ENCODE results near the gene CDH13.

The CDH13 gene

DNA sequence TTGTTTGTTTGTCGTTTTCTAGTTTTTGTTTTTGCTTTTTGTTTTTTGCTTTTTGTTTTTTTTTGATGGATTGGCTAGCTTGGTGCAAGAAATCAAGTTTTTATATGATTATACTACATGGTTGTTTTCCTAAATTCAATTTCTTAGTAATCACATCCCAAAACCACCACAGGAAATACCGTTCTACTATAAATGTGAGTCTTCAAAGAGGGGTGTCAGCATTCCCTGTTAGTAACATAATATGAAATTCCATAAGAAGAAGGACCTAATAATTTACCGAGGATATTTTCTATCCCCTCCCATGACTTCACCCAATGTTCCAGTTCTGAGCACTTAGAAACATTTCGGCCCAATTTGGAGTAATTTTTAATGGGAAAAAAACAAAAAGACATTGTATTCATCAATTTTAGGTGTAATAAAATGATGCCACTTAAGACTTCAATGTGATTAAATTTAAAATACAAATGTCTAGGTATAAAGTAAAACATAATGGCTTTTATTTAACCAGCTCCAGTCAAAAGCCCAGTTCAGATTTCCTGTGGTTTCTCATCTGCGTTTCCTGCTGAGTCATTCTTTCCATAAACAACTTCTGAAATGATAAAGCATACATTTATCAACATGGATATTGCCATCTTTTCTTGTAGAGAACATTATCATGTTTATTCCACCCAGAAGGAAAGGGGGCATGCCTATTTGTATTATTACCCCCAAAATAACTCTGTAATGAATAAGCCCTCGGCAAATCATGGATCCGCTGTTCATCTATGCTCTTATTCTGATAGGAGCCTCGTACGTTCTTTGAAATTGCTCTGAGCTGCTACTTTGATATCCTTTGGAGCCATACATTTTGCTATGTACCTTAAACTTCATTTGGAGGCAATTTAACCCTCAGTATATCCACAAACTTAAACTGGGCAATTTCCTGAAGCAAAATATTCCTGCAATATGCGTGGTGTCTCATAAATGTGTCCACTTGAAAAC lies 1209.1 kb downstream of the CDH13 start:
- peak in 1 of 2 experiments; percentile 50 for DNase-seq

DNA sequence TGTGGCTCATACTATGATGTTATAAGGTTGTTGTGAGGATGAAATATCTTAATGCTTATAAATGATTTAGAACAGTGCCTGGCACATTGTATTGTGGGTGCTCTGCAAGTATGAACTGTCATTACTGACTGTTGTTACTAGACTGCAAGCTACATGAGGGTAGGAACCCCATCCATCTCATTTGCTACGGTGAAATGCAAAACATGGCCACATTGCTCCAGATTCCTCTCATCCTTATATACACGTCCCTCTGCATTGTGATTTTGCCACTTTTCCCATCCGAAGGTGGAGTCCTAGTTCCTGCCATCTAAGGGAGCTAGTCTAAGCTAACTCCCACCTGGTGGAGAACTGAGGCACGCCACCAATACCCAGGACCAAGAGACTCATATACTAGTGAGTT lies 1210.8 kb downstream of the CDH13 start:
- DNase-seq = no peak

DNA sequence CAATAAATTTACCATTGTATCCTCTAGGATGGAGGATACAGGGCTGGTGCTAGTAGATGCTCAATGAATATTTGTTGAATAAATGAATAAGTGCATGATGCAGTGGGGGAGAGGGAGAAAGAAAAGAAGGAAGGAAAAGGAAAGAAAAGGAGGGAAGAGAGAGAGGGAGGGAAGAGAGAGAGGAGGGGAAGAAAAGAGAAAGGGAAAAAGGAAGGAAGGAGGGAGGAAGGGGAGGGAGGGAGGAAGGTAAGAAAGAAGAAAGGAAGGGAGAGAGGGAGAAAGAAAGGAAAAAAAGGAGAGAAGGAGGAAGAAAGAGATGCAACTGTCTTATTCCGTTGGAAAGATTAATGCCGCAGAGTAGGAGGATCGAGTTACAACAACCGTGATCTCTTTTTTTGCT lies 1211.4 kb downstream of the CDH13 start:
- DNase-seq = no peak

DNA sequence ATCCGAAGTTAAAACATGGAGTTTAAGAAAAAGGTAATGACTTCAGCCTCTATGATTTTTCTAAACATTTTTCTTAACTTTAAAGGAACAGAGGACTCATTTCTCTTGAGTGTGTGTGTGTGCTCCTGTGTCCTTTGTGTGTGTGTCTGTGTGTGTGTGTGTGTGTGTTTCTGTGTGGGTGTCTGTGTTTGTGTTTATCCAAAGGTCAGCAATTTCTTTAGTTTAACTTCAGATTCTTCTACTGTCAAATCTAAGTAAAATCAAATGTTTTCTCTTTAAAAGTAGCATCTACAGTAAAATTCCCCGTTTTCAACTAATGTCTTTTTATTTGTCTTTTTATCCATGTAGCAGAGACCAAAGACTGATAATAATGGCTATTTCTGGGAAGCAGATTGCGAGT lies 1212.8 kb downstream of the CDH13 start:
- no peak for DNase-seq

DNA sequence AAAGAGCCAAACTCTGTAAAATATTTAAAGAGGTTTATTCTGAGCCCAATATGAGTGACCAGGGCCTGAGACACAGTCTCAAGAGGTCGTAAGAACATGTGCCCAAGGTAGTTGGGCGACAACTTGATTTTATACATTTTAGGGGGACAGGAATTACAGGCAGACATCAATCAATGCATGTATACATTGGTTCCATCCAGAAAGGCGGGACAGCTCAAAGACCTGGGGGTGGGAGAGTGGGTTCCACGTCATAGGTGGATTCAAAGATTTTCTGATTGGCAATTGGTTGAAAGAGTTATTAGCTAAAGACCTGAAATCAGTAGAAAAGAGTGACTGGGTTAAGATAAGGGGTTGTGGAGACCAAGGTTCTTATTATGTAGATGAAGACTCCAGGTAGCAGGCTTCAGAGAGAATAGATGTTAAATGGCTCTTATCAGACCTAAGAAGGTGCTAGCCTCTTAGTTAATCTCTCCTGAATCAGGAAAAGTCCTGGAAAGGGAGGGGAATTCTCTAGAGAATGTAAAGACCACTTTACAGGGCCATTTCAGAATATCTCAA lies 1213.4 kb downstream of the CDH13 start:
- no peak for DNase-seq

DNA sequence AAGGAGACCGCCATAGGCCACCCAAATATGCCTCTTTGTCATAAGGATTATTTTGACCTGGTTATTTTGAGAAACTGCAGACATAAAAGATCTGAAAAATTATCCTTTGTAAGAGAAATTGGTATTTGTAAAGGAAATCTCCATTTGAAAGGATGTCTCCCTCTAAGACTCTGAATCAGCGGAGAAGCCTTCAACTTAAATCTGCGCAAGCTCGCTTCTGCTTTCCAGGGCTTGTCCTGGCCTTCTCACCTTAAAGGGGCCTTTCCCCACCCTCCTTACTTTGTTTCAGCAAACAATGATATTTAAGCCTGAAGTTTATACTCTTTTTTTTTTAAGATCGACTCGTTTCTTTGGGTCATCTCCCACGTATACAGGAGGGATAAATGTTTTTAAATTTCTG lies 1215.5 kb downstream of the CDH13 start:
- no peak for DNase-seq

DNA sequence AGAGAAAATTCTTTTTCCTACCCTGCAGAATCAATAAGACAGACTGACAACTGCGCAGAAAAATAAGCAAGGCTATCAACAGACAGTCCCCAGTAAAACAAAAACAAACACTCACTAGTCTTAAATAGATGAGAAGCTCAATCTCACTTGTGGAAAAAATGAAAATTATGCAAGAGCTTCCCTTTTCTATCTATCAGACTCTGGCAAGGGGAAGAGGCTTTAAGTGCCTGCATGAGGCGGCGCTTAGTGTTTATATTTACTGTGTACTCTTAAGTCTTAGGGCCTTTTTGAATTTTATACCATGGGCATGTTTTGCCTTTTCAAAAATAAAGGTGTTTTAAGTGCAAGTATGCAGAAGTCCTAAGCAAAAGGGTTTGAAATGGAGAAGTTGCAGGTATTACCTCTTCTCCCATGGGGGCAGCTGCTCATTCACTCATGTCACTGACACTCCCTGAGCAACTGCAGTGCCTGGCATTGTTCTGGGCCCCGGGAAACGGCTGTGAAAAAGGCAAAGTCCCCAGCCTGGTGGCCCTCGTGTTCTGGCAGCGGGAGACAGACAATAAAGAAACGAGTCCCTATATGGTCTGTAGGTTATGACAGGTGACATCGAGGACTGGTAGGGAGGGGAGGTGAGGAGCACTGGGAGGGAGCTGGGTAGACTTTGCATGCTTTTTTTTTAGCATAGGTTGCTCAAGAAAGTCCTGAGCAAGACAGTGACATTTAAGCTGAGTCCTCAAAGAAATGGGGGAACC lies 1216.2 kb downstream of the CDH13 start:
- no peak for DNase-seq

DNA sequence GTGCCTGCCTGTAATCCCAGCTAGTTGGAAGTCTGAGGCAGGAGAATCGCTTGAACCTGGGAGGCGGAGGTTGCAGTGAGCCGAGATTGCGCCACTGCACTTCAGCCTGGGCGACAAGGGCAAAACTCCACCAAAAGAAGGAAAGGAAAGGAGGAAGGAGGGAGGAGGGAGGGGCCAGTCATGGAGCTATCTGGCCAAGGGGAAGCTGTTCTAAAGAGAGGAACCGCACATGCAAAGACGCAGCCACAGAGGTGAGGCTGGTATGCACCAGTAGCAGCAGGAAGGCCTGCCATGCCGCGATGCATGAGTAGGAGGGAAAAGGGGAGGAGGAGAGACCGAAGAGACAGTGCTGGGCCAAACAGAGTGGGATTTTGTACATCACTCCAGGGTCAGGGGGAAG lies 1216.9 kb downstream of the CDH13 start:
- no peak for DNase-seq

DNA sequence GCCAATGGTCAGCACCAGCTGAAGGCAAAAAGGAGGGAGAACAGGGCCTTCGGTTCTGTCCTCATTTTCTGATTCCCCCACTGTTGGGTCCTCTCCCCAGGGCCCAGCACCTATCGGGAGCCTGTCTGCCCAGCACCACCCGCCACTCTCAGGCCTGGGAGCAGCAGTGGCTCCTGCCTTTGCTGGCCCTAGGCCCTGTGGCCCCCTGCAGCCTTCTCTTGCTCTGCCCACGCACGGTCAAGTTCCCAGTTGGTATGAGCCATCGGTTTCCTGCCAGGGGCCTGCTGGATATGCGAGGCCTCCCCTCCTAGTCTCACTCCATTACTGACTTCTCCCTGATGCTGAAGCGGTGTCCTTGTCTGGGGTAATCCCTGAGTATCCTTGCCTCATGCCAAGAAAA lies 1218.5 kb downstream of the CDH13 start:
- DNase-seq = no peak

DNA sequence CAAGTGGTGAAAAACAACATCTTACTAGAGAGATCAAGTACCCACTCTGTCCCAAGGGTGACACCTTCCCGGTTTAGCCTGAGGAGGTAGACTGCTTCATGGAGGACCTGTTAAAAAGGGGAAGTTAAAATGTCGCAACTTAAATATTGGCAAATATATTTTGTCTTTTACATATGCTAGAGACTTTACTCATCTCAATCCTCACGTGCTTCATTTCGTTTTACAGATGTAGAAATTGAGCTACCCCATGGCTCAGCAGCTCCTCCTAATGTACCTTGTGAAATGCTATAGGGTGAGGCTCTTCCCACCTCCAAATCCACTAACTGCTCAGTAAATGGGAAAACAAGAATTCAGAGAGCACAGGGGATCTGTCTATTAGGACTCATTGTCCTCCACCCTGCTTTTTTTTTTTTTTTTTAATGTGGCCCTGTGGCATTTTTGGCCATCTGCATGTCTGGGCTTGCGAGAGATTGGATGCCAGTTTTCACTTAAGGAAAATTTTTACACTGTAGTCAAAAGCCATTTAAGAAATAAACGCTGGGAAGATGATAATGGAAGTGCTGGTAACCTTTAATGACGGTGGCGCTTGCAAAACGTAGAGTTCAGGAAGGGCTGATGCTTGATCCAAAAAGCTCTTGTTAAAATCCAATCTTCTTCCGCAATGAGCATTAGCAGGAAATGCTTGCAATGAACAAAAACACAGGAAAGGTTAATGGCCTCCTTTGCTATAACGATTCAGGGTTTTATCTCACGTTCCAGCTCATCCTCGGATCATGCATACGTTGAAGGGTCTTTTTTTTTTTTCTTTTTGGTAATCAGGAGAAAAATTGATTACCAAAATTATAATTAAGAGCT lies 1220.8 kb downstream of the CDH13 start:
- DNase-seq = no peak

DNA sequence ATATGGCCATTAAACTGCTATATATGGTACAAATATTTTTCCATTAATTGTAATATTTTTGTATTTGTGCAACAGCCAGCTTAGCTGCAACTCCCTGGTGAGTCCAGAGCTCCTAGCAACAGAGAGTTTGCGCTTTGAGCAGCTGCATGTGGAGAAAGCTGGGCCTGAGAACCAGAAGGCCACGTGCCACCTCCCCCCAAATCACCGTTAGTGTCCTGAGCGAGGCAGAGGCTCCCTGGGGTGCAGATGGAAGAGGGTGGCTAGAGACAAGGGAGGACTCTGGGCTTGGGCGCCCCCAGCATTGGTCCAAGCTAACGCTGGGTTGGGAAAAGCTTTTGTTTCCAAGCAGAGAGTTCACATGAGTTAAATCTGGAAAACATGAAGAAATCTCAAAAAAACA lies 1222.7 kb downstream of the CDH13 start:
- no peak for DNase-seq
